Measurements from ENCODE around the gene IMP3.
"Not testable (repeated sequence)": the region's sequence is repeated elsewhere in the genome, so short reads cannot be mapped to it uniquely, and the experiment has no call there.

The IMP3 gene

DNA sequence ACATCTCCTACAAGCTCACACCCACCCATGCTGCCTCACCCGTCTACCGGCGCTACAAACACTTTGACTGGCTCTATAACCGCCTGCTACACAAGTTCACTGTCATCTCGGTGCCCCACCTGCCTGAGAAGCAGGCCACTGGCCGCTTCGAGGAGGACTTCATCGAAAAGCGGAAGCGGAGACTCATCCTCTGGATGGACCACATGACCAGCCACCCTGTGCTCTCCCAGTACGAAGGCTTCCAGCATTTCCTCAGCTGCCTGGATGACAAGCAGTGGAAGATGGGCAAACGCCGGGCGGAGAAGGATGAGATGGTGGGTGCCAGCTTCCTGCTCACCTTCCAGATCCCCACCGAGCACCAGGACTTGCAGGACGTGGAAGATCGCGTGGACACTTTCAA is 9.8 kb upstream of the IMP3 start:
- DNase-seq = no peak

DNA sequence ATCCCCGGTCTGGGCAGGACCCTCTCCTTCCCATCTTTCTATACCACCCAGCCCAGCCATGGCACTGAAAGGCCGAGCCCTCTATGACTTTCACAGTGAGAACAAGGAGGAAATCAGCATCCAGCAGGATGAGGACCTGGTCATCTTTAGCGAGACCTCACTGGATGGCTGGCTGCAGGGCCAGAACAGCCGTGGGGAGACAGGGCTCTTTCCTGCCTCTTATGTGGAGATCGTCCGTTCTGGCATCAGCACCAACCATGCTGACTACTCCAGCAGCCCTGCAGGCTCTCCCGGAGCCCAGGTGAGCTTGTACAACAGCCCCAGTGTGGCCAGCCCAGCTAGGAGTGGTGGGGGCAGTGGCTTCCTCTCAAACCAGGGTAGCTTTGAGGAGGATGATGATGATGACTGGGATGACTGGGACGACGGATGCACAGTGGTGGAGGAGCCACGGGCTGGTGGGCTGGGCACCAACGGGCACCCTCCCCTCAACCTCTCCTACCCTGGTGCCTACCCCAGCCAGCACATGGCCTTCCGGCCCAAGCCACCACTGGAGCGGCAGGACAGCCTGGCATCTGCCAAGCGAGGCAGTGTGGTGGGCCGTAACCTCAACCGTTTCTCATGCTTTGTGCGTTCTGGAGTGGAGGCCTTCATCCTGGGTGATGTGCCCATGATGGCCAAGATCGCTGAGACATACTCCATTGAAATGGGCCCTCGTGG is 9.2 kb upstream of the IMP3 start:
- no peak for DNase-seq

DNA sequence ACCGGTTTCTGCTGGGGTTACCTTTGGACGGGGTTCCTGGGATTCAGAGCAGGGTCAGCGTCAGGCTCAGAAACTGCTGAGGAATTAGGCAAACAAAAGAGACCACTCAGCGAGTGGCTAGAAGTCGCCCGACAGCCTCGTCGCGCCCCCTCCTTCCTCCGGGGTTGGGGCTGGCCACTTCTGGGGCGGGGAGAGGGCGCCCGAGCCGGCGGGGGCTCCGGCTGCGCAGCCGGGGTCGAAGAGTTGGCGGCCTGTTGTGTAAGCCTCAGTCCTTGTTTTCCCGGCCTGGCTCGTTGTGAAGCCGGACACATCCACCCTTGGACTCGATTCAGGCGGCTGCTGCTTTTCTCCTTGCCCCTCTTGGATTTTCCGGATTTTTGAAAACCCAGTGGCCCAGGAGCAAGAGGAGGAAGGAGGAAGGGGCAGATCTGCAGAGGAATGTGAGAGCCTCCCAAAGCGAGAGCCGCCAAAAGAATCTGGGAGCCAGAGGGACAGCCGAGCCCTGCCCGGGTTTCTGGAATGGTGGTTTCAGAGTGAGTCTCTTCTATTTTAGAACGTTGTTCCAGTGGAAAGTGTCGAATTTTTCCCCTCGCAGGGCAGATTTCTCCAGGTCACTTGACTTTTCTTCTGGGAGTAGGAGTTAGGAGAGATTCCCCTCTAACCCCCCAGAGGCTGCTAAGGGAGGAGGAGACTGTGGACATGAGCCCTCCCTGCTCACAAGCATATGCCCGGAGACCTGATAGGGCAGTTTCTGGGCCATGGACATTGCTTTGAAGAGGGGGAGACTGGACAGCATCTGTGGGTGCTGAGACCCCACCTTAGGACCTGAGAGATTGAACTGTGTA is 8.4 kb upstream of the IMP3 start:
- DNase-seq = no peak

DNA sequence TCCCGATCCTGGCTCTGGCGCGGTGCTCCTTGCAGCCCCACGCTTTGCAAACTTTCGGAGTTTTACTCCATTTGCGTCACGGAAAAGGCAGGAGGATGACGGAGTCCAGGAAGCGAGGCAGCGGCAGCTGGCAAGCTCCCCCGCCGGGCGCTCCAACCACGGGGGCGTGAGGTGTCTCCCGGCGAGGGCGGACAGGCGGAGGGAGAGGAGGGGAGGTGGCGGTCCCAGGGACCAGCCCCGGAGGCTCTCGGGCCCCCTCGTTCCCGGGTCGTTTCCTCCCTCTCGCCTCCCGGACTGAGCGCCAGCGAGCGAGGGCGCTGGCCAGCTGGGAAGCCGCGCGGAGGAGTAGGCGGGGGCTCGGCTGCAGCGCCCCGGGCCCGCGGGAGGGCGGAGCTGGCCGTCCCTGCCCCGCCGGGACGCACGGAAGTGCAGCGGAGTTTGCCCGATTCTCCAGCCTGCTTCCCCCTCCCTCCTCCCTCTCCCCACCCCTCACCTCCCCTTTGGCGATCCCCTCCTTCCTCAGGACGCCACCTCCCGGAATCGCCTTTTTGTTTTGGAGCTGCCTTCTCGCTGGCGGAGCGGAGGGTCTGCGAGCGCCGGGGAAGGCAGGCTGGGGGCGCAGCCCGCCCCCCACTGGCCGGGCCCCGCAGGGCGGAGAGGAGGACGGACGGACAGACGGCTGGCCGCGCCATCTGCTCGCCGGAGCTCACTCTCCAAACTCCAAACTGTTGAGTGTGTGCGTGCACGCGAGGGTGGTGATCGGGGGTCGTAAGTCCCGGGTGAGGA is 7.5 kb upstream of the IMP3 start, which contains the start of gene SNX33:
Gene SNX33 (plus strand): TSS at position 543 of the 786 bp plus-strand sequence. CDS start 1,191 bp downstream, outside the sequence.
- DNase-seq = peak; percentile 54 to 71

DNA sequence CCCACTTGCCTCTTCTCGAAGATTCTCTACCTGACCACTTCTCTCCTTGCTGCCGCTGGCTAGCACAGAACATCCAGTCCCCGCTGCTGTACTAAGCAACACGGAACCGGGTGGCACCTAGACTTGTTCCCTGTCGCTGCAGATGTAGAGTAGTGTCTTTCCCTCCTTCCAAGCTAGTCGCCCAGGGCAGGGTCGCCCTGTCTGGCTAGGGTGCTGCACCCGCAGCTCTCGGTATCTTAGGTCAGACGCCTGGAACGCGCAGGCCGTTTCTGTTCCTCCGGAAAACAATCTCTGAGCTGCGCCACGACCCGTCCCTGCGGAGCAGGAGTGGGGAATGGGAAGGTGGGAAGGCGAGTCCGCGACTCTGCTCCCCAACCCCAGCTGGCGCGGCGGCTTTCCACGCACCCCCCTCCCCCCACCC is 6.9 kb upstream of the IMP3 start:
- DNase-seq = peak in 1 of 2 donors; percentile 26

DNA sequence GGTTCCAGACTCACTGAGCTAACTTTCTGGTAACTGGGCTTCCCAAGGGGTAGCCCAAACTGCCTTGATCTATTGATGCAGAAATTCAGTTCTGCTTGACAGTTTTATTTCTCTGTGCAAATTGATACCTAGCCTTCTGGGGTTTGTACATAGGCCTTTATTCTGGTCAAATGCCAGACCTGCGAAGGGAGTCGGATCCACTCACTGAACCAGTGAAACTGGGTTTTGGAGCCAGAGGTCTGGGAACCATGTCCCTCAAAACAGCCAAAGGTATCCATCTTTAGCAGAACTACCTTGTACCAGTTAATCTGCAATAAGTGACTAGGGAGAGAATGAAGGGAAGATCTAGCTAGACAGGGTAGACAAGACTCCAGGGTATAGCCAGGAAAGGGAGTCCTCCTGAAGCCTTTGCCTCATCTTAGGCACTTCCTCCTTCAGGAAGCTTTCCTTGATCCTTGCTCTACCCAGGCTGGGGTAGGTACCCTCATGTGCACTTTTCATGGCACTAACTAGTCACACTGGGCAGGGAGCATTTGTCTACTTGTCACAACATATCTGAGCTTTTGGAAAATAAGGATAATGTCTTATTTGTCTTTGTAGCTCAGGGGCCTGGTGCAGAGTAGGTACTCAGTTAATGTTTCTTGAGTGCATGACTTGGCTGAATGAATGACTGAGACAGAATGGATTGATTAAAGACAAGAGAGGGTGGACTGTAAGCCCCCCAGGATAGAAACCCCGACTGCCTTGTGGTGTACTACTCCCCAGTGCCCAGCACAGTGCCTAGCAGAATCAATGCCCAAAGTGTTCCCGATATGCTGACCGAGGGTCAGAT is 6.3 kb upstream of the IMP3 start:
- DNase-seq = no peak

DNA sequence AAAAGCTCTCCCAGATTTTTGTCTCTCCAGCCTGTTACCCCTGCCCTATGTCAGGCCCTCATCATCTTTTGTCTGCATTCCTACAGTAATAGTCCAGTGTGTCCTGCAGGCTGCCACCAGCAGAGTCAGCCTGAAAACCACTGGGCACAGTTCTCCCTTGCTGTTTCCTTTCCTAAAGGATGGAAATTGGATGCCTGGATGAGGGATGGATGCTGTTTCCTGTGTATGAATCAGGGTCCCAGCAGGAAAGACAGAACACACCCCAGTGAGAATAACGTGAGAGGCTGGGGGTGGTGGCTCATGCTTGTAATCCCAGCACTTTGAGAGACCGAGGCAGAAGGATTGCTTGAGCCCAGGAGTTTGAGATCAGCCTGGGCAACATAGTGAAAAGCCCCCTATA is 4.4 kb upstream of the IMP3 start:
- no peak for DNase-seq

DNA sequence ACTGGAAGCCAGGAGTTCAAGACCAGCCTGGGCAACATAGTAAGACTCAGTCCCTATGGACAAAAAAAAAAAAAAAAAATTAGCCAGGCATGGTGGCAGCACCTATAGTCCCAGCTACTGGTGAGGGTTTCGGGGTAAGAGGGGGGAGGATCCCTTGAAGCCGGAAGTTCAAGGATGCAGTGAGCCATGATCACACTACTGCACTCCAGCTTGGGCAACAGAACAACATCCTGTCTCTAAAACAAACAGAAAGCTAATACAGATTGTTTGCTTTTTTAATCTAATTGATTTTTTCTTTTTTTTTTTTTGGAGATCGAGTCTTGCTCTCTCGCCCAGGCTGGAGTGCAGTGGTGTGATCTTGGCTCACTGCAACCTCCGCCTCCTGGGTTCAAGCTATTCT is 1.6 kb upstream of the IMP3 start:
- DNase-seq = no peak

DNA sequence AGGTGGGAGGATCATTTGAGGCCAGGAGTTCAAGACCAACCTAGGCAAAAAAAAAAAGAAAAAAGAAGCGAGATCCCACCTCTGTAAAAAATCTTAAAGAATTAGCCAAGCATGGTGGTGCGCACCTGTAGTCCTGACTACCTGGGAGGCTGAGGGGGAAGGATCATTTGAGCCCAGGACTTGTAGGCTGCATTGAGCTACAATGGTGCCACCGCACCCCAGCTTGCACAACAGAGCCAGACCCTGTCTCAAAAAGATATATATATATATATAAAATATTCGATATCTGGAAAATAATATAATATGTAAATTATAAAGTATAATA is 1.1 kb upstream of the IMP3 start:
- no peak for DNase-seq

DNA sequence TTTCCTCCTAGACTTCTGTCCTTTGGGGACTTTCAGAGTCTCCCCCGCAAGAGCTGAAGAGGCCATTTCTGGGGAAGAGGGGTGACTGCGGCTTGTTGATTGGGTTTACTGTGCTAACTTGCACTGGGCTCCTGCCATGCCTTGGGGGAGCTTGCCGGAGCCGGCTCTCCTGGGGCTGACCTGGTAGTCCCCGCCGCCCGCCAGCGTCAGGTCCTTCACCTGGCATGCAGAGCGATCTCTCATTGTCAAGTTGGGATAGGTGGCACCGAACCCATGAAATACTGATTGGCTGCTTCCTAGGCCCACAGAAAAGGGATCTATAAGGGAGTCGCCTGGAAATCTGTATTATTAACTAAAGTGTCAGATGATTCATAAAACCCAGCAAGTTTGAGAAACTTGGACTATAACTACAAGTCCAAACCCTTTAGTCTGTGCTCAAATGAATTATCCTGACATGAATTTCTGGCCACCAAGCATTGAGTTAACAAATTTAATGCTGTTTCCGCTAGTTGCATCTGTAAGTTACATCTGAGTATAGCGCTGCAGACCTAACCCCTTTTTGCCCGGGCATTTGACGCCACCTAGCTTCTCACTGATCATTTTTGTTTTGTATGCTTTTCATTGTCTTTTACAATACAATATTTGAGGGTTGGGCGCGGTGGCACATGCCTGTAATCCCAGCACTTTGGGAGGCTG is 607 bp upstream of the IMP3 start:
- peak; percentile 47 to 55 for DNase-seq

DNA sequence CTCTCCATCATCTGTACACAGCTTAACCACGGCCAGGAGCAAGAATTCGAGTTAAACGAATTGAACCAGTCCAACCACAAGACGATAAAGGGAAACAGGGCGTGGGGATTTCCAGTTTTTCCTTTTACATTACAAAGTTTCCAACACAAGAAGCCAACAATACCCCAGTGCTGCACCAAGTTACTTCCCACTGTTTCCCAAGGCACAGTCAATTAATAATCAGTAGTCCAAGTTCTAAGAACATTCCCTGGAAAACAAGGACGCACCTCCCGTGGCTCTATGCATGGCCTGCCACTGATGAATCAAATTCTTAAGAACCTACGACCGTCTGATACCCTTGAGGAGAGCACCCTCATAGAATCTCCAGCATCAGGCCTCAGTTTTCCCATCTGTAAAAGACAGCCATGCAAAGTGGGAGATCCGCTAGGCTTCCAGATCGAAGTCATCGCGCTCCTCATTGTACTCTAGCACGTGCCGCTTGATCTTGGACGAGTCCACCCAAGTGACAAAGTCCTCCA is 774 bp downstream of the IMP3 start:
- DNase-seq = no peak

DNA sequence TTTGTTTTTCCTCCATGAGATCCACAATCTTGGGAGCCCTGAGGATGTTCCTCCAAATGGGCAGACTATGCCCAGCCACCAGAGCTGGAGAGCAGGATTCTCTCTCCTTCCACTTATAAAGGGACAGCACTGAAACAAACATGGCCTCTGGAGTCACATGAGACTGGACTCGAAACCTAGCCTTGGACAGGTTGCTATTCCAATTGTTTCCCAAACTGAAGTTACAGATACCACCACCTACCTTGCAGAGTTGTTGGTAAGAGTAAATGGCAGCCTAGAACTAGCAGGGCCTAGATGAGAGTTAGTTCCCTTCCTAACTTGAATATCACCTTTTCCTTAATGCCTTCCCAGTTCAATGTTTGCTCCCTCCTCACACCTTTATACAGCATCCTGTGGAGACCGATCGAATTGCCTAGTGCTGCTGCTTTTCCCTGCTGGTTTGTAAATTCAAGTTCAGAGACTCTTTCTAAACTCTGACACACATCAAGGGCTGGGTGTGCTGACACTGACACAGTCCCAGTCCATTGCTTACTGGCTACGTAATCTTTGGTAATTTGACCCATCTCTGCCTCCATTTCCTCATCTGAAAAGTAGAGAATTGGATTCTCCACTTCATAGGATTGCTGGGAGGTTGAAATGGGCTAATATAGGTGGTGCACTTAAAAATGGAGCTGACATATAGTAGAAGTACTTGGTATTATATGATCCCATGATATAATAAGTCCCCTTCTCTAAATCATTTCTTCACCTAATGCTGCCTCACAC is 2.6 kb downstream of the IMP3 start:
- DNase-seq = no peak

DNA sequence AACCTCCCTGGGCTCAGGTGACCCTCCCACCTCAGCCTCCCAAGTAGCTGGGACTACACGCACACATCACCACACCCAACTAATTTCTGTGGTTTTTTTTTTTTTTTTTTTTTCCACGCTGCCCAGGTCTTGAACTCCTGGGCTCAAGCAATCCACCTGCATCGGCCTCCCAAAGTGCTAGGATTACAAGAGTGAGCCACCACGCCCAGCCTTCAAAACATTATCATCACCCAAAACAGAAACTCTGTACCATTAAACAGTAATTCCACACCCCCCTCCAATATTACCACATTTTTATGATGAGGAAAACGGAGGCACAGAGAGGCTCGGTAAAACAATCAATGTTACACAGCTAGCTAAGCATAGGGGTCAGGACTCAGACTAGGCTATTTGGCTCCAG is 4.0 kb downstream of the IMP3 start:
- DNase-seq = no peak

DNA sequence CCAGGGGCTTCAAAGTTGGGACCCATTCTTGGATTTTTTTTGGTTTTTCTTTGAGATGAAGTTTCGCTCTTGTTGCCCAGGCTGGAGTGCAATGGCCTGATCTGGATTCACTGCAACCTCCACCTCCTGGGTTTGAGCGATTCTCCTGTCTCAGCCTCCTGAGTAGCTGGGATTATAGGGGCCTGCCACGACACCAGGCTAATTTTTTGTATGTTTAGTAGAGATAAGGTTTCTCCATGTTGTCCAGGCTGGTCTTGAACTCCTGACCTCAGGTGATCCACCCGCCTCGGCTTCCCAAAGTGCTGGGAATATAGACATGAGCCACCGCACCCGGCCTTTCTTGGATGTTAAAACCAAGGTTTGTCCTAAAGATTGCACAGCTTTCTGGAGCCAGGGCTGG is 6.1 kb downstream of the IMP3 start:
- not testable (repeated sequence) for DNase-seq

DNA sequence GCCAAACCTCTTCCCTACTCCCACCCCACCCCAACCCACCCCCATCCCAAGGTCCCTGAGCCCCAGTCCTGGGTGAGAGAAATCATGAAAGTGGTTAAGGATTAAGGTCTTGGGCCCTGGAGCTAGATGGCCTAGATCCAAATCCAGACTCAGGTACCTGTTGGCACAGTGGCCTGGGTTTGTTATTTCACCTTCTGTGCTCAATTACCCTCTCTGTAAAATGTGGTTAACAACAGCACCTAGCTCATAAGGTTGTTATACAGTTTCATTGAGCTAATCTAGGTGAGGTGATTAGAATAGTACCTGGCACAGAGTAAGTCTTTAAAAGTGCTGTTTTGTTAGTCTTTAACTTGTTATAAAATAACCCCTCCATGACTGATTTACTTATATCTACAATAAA is 8.1 kb downstream of the IMP3 start:
- DNase-seq = no peak

DNA sequence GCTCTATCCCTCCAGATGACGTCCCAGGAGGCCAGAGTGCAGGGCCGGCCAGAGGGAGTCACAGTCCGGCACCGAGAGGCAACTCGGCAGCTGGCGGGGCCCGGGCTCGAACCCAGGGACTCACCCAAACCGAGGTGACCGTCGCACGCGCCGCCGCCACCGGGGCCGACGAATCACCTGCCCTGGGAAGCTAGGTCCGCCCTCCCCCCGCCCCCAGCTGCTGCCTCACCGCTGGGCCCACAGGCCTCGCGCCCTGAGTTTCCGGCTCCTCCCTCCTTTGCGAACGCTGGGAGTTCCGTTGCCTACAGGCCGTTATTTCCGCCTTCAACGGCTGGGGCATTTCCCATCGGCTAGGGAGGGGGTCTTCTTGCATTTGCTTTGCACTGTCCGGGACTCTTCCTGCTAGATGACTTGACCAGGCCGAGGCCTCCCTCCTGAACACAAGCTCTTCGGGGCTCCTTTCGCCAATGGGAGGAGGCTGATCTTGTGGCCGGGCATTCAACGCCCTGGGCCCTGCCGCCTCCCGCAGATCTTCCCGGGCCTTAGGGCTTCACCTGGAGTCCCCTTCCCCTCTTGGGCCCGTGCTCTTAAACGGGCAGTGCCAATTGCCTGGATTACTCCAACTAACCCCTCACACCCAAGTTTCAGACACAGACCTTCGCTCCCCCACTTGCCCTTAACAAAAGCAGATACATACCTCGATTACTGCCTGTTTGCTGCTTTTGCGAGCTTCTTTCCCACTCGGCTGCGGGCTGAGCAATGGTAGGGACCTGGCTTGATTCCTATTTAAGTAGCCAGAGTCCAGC is 14.3 kb downstream of the IMP3 start, which contains the start of gene SNUPN:
Gene SNUPN (minus strand): TSS at position 184 of the 806 bp plus-strand sequence. CDS start 4,674 bp downstream, outside the sequence.
- DNase-seq = peak; percentile 95

DNA sequence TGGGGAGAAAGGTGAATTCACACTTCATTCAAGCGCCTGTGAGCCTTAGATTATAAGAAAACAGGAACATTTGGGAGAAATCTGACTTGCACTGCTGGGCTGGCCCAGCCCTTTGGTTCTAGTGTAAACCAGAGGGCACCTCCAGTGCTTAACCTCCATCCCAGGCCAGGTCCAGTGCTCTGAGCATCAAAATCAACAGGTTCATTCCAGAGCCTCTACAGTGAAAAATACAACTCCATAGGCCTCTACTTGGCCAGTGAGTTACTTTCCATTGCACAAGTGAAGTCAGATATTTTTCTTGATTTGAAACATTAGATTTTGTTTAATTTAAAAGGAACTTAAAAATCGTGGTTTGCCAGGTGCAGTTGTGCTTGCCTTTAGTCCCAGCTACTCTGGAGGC is 17.5 kb downstream of the IMP3 start:
- DNase-seq = no peak

DNA sequence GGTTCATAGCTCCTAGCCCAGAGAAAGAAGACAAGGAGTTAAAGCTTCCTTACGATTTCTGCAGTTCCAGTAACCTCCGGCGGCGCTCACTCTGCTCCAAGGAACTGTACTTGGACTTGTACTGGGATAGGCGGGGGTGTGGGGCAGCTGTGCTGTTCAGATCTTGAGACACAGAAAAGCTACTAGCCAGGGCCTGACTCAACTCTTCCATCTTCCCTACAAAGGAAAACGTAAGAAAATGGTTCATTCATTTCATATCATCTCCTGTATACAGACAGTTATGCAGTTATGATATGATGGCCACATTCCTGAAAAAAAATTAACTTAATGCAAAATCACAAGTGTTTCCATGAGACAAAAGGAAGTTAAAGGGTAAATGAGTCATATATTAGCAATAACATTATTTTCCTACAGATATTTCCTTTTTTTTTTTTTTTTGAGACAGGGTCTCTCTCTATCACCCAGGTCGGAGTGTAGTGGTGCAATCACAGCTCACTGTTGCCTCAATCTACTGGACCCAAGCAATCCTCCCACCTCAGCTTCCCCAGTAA is 19.1 kb downstream of the IMP3 start:
- peak in 1 of 2 donors; percentile 26 for DNase-seq

DNA sequence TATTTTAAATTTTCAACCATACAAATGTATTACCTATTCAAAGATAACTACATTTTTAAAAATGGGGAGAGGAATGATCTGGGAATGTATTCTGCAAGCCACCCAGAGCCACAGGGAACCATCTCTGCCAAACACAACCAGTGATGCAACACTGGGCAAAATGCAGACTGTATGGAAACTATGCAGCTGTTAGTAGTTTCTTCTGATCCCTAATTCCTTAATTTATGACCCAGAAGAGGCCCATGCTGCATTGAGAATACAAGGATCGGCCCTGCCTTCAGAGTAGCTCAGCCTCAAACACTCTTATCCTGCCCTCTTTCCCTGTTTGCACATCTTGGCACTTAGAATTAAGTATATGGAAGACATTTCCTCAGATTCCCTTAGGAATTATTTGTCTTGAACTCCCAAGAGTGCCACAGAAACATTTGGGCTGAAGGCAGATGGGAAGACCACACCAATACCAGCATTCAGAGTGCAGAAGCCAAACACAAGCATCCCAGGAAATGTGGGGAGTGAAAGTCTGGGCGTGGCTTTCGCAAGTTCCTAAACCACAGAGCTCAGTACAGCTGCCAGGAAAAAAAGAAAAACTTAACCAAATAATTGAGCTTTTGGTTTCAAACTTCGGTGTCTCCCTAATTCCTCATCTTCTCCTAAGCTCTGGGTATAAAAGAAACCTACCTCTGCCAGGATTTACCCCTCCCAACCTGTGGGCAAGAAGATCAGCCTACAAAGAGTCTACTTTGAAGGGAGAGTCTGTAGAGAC is 19.8 kb downstream of the IMP3 start:
- no peak for DNase-seq
